K562 (cell line): Measurements from ENCODE around the gene ADCY1. TPM values are rescaled to one million over a fixed set of nuclear protein-coding genes. Genes with fewer than 3 reads are reported as not detected.

Experiments
- ATAC-seq: fragments of 200-7000 bp; cut with Tn5 transposase; 3 replicates; pipeline ENCODE4 v1.9.1; 2020; ENCODE audit warnings: moderate library complexity
- BruUV-seq: library from RNA; stranded (reverse); fragments of 400-500 nt; replicated peaks from 2 replicates; lab custom pipeline; 2021; lab: Mats Ljungman, UMichigan
- CTCF ChIA-PET: fragments of 300-600 bp; formaldehyde crosslinking; extraction: SDS; loops from one replicate; lab custom pipeline; 2021; ENCODE audit warnings: low intra/inter-chr PET ratio; lab: Yijun Ruan, JAX
- POLR2A ChIA-PET: fragments of 300-600, 350-650 bp; sonication (Branson Sonifier 250); formaldehyde crosslinking; extraction: SDS; loops from one replicate; lab custom pipeline; 2021; ENCODE audit warnings: antibody characterized with exemption, inconsistent platforms; lab: Yijun Ruan, JAX
- DNase-seq, 4 experiments: peaks; one replicate each; pipeline versions ENCODE4 v3.0.0 to v3.0.0-alpha.2; 2011 to 2018; ENCODE audit warnings: low spot score in 3 of 4, mixed read lengths in 3 of 4; ENCODE audit errors: extremely low read depth in 1 of 4
- FAIRE-seq: peaks from 2 replicates; lab custom pipeline; 2011; peaks lifted over from hg19 to GRCh38; lab: Jason Lieb, UNC
- H2AFZ ChIP-seq: 2 replicates; pipeline ENCODE4 v1.6.0; 2011; ENCODE audit warnings: low read depth, low read length, control low read depth, inconsistent platforms
- H3K27ac ChIP-seq: fragments of 200-600 bp; 3 replicates; pipeline ENCODE4 v1.8.0; 2011; ENCODE audit warnings: low read depth, mild to moderate bottlenecking, control low read depth, inconsistent platforms, low read length, moderate library complexity, mixed read lengths; ENCODE audit errors: extremely low read depth
- H3K27me3 ChIP-seq, 2 experiments: fragments of 300-600 bp in 1 of 2; 2 replicates in 1 of 2; 3 replicates in 1 of 2; pipeline versions ENCODE4 v1.6.0 to v1.8.0; 2011; ENCODE audit warnings: inconsistent platforms in 2 of 2, low read length in 2 of 2, mild to moderate bottlenecking in 1 of 2, mixed read lengths in 1 of 2, moderate library complexity in 1 of 2; ENCODE audit not compliant: control insufficient read depth in 2 of 2, insufficient read depth in 2 of 2
- H3K36me3 ChIP-seq: fragments of 300-600 bp; 3 replicates; pipeline ENCODE4 v1.8.0; 2011; ENCODE audit warnings: mild to moderate bottlenecking, low read length, inconsistent platforms; ENCODE audit not compliant: control insufficient read depth, insufficient read depth
- H3K4me1 ChIP-seq, 2 experiments: fragments of 200-600 bp in 1 of 2; replicated peaks in 1 of 2; 2 replicates in 1 of 2; 3 replicates in 1 of 2; pipeline versions ENCODE4 v1.5.1 to v1.8.0; 2011; ENCODE audit warnings: inconsistent platforms in 2 of 2, low read length in 2 of 2, mild to moderate bottlenecking in 1 of 2, mixed read lengths in 1 of 2, moderate library complexity in 1 of 2; ENCODE audit not compliant: control insufficient read depth in 2 of 2, insufficient read depth in 2 of 2
- H3K4me2 ChIP-seq: 2 replicates; pipeline ENCODE4 v1.6.1; 2011; ENCODE audit warnings: low read length, control low read depth, inconsistent platforms, mixed read lengths; ENCODE audit not compliant: insufficient read depth
- H3K4me3 ChIP-seq: fragments of 200-600 bp; sonication (generic), shearing (Covaris generic); 2 replicates; pipeline ENCODE4 v1.5.1; 2016; ENCODE audit warnings: control low read depth, inconsistent platforms
- H3K79me2 ChIP-seq: fragments of 200-600 bp; 3 replicates; pipeline ENCODE4 v1.8.0; 2011; ENCODE audit warnings: low read length, inconsistent platforms; ENCODE audit not compliant: control insufficient read depth, insufficient read depth
- H3K9ac ChIP-seq, 2 experiments: 2 replicates each; pipeline versions ENCODE4 v1.6.0 to v1.6.1; 2011; ENCODE audit warnings: low read depth in 2 of 2, low read length in 2 of 2, control low read depth in 1 of 2, inconsistent platforms in 1 of 2, mild to moderate bottlenecking in 1 of 2, mixed read lengths in 1 of 2; ENCODE audit not compliant: insufficient read depth in 1 of 2
- H3K9me1 ChIP-seq: one replicate; pipeline ENCODE4 v1.6.0; 2011; ENCODE audit warnings: inconsistent platforms, mild to moderate bottlenecking, low read length, moderate library complexity; ENCODE audit not compliant: control insufficient read depth, insufficient read depth
- H3K9me3 ChIP-seq: replicated peaks from 2 replicates; pipeline ENCODE4 v1.5.1; 2011; ENCODE audit warnings: low read depth, low read length, inconsistent platforms; ENCODE audit not compliant: control insufficient read depth, insufficient read depth
- H4K20me1 ChIP-seq: replicated peaks from 2 replicates; pipeline ENCODE4 v1.6.1; 2011; ENCODE audit warnings: low read length, inconsistent platforms, mixed read lengths; ENCODE audit not compliant: control insufficient read depth, insufficient read depth
- CHD4 ChIP-seq: fragments of 200-600 bp; sonication (generic); IDR thresholded peaks from 3 replicates; pipeline ENCODE4 v1.6.1; 2012; ENCODE audit warnings: low read depth, mild to moderate bottlenecking, mixed read lengths, low read length, inconsistent platforms; ENCODE audit not compliant: insufficient read depth, insufficient replicate concordance, poor library complexity, severe bottlenecking
- CTCFL ChIP-seq: IDR thresholded peaks from 2 replicates; pipeline ENCODE4 v1.6.1; 2011; ENCODE audit warnings: borderline replicate concordance, low read depth, mild to moderate bottlenecking, moderate library complexity, low read length; ENCODE audit not compliant: insufficient read depth, poor library complexity, severe bottlenecking
- ESRRA ChIP-seq: fragments of 450-650 bp; IDR thresholded peaks from 2 replicates; pipeline ENCODE4 v1.6.1; 2014; ENCODE audit warnings: low read depth, mild to moderate bottlenecking, moderate library complexity, borderline replicate concordance
- FOXJ3 ChIP-seq: sonication (generic); formaldehyde crosslinking; IDR thresholded peaks from 2 replicates; pipeline ENCODE4 v1.4.0; 2020; ENCODE audit warnings: mild to moderate bottlenecking, missing genetic modification reagents
- HDAC3 ChIP-seq: fragments of 450-650 bp; IDR thresholded peaks from 2 replicates; pipeline ENCODE4 v1.6.1; 2018; ENCODE audit warnings: borderline replicate concordance, mild to moderate bottlenecking, moderate library complexity; ENCODE audit not compliant: partially characterized antibody
- HNRNPUL1 ChIP-seq: fragments of 200-400 bp; formaldehyde crosslinking; IDR thresholded peaks from 2 replicates; pipeline ENCODE4 v1.6.1; 2017; ENCODE audit warnings: low read length
- MEF2A ChIP-seq: IDR thresholded peaks from 2 replicates; pipeline ENCODE4 v1.6.1; 2011; ENCODE audit warnings: low read depth, mild to moderate bottlenecking, low read length, moderate library complexity; ENCODE audit not compliant: control insufficient read depth
- MNT ChIP-seq, 2 experiments: fragments of 450-650 bp; conservative IDR thresholded peaks; 2 replicates each; pipeline ENCODE4 v1.6.1; 2017; ENCODE audit warnings: mild to moderate bottlenecking in 2 of 2, moderate library complexity in 2 of 2
- PCBP2 ChIP-seq: fragments of 200-400 bp; formaldehyde crosslinking; IDR thresholded peaks from 2 replicates; pipeline ENCODE4 v1.6.1; 2018; ENCODE audit warnings: low read length, low read depth, mild to moderate bottlenecking, moderate library complexity; ENCODE audit not compliant: poor library complexity, severe bottlenecking
- POLR2G ChIP-seq: fragments of 200-400 bp; formaldehyde crosslinking; IDR thresholded peaks from 2 replicates; pipeline ENCODE4 v1.6.1; 2017; ENCODE audit warnings: low read depth, mild to moderate bottlenecking, antibody characterized with exemption, low read length, moderate library complexity
- SMAD2 ChIP-seq: fragments of 150-350 bp; IDR thresholded peaks from 2 replicates; pipeline ENCODE4 v1.6.1; 2014; ENCODE audit warnings: low read depth, mild to moderate bottlenecking, low read length
- SRSF7 ChIP-seq: fragments of 200-400 bp; formaldehyde crosslinking; optimal IDR thresholded peaks from 2 replicates; pipeline ENCODE3; 2017; ENCODE audit warnings: mild to moderate bottlenecking, low read depth, low read length
- STAT5A ChIP-seq: IDR thresholded peaks from 2 replicates; pipeline ENCODE4 v1.6.1; 2012; ENCODE audit warnings: low read length, inconsistent platforms, borderline replicate concordance
- TEAD2 ChIP-seq: fragments of 450-650 bp; IDR thresholded peaks from 2 replicates; pipeline ENCODE4 v1.6.1; 2016; ENCODE audit warnings: missing genetic modification characterization, control low read depth, missing compliant biosample characterization
- THRA ChIP-seq: fragments of 450-650 bp; IDR thresholded peaks from 2 replicates; pipeline ENCODE4 v1.6.1; 2017; ENCODE audit warnings: mild to moderate bottlenecking, moderate library complexity
- WGBS: fragments of 100-300 bp; shearing (Covaris generic); methylation state at CpG from one replicate; pipeline ENCODE4 v1.1.6; 2016; ENCODE audit warnings: low coverage, mixed read lengths; ENCODE audit not compliant: insufficient coverage; ENCODE audit errors: missing lambda C conversion rate; 5-methylcytosine and 5-hydroxymethylcytosine counted together
- in situ Hi-C: fragments of 300-500 bp; cut with MboI; formaldehyde crosslinking; loops from 4 replicates; pipeline ENCODE4 v1.15.0; 2018; ENCODE audit warnings: inconsistent platforms, mixed read lengths
- intact Hi-C: fragments of 100-400 bp; cut with micrococcal nuclease; formaldehyde crosslinking; loops from 2 replicates; pipeline ENCODE4 v1.14.2; 2022
- polyA plus RNA-seq, 8 experiments: library from polyadenylated mRNA; depleted of rRNA in 4 of 8; stranded (reverse) in 5 of 8; unstranded in 3 of 8; fragments of >200 nt; fragmentation: Nextera tagmentation in 2 of 8; fragmentation: Illumina TruSeq in 1 of 8; extraction: Ambion mirVana in 2 of 8; extraction: Trizol in 1 of 8; gene quantifications; 2 replicates each; pipeline versions ENCODE4 v1.2.1 to v1.2.3, GENCODE V29; 2011 to 2014; ENCODE audit warnings: inconsistent platforms in 1 of 8, missing spikeins in 1 of 8
- total RNA-seq, 7 experiments: library from RNA; depleted of rRNA in 6 of 7; stranded (reverse); fragments of >200 nt in 6 of 7; fragmentation: Illumina TruSeq in 2 of 7; extraction: Trizol in 2 of 7; gene quantifications; 2 replicates each; pipeline versions ENCODE4 v1.2.1 to v1.2.3, GENCODE V29; 2011 to 2021; ENCODE audit warnings: low replicate concordance in 1 of 7

ADCY1 gene
- total and polyA plus RNA-seq, 9 of the 15 experiments (the other 6 are each of a cell fraction or from before 2014, with no cell fraction given): under 0.01 to 0.18 (median 0.10) TPM; not detected in 4

- 0% methylated on average over 9 of the region's 9 CpGs for WGBS
- H2AFZ ChIP-seq: no peak overlapping the region
- H3K36me3 ChIP-seq: no peaks in the 10 kb centered on the region
- no peaks in the 10 kb centered on the region for H3K4me1 ChIP-seq
- no peak overlapping the region for H3K9ac ChIP-seq
- H3K4me3 ChIP-seq: no peak overlapping the region
- no peak for TF ChIP-seq SMAD2
- TF ChIP-seq POLR2G: no peak
- no peak for TF ChIP-seq TEAD2 (tag)
- no peak for TF ChIP-seq ESRRA
- no peak for TF ChIP-seq PCBP2
- TF ChIP-seq CHD4: no peak
- TF ChIP-seq STAT5A: no peak
- no peak for TF ChIP-seq THRA
- no peak for TF ChIP-seq CTCFL
- no peak for TF ChIP-seq MNT (conservative IDR thresholded peaks at IDR 0.05)
- TF ChIP-seq HNRNPUL1: no peak
- no peak for TF ChIP-seq MEF2A
- no peak for TF ChIP-seq SRSF7
- TF ChIP-seq FOXJ3 (CRISPR knock-in tag): no peak
- TF ChIP-seq HDAC3: no peak
- ChIA-PET CTCF (no interaction called here), POLR2A (interaction anchor here (1.7 kb wide), 1 partner anchor 11 kb away, joined by 3 read pairs; no protein-coding TSS in a partner anchor)
- FAIRE-seq (no peak), DNase-seq (no peak), ATAC-seq (no peak)
- intact Hi-C loops (no loop called here), in situ Hi-C loops (no loop called here)
- BruUV-seq: no TSS peak
- no peaks in the 10 kb centered on the region for H3K79me2 ChIP-seq
- no peak overlapping the region for H3K4me2 ChIP-seq
- no peaks in the 10 kb centered on the region for H3K9me1 ChIP-seq
- H3K27me3 ChIP-seq: peaks cover 0 to 13% of the 10 kb centered on the region in 2 experiments; a peak in 2 of 5 replicates
- H3K27ac ChIP-seq: no peak overlapping the region
- H4K20me1 ChIP-seq: no peaks in the 10 kb centered on the region
- no peaks in the 10 kb centered on the region for H3K9me3 ChIP-seq
Measured at GRCh38 chr7:45622058-45622457, 47.9 kb downstream of the ADCY1 start.
